Measurements from ENCODE around the gene HAUS1.

The HAUS1 gene

GRCh38 chr18:46134920-46135675, 30.9 kb downstream of the HAUS1 start:
- TF ChIP-seq CTCF (conservative IDR thresholded peaks at IDR 0.05; ENCODE audit: low read length), result no peak
- no peak for DNase-seq (ENCODE audit: low read depth)
- no peak overlapping the region for H3K4me3 ChIP-seq (ENCODE audit: low read length)

- H3K4me3 ChIP-seq (ENCODE audit: low read length), result no peak overlapping the region
- TF ChIP-seq CTCF (conservative IDR thresholded peaks at IDR 0.05; ENCODE audit: low read length), result no peak
- no peak for DNase-seq (ENCODE audit: low read depth)
Observed at GRCh38 chr18:46140173-46140572, 36.0 kb downstream of the HAUS1 start.

GRCh38 chr18:46141199-46141598, 37.0 kb downstream of the HAUS1 start:
- DNase-seq (ENCODE audit: low read depth), result no peak
- no peak for TF ChIP-seq CTCF (conservative IDR thresholded peaks at IDR 0.05; ENCODE audit: low read length)
- H3K4me3 ChIP-seq (ENCODE audit: low read length), result no peak overlapping the region

- H3K4me3 ChIP-seq (ENCODE audit: low read length), result no peak overlapping the region
- DNase-seq (ENCODE audit: low read depth), result peak; percentile 64
- peak; percentile 69 for TF ChIP-seq CTCF (conservative IDR thresholded peaks at IDR 0.05; ENCODE audit: low read length)
Observed at GRCh38 chr18:46148810-46149209, 44.6 kb downstream of the HAUS1 start.

GRCh38 chr18:46152436-46152807, 48.2 kb downstream of the HAUS1 start:
- DNase-seq (ENCODE audit: low read depth), result peak; percentile 82
- H3K4me3 ChIP-seq (ENCODE audit: low read length), result no peak overlapping the region
- no peak for TF ChIP-seq CTCF (conservative IDR thresholded peaks at IDR 0.05; ENCODE audit: low read length)

GRCh38 chr18:46152808-46153617, 48.8 kb downstream of the HAUS1 start:
- peak; percentile 31 for DNase-seq (ENCODE audit: low read depth)
- no peak for TF ChIP-seq CTCF (conservative IDR thresholded peaks at IDR 0.05; ENCODE audit: low read length)
- H3K4me3 ChIP-seq (ENCODE audit: low read length), result no peak overlapping the region

- no peak for TF ChIP-seq CTCF (conservative IDR thresholded peaks at IDR 0.05; ENCODE audit: low read length)
- H3K4me3 ChIP-seq (ENCODE audit: low read length), result no peak overlapping the region
- DNase-seq (ENCODE audit: low read depth), result peak; percentile 94
Observed at GRCh38 chr18:46155641-46156051, 51.5 kb downstream of the HAUS1 start.

Data from AG10803 (cell line).